Subcutaneous abdominal adipose tissue (tissue), 5 donors: ENCODE results near the gene AHCYL2.

ENCODE experiments used
- H3K27ac ChIP-seq: one replicate; pipeline ENCODE4 v1.7.0; 2013; ENCODE audit warnings: low read depth, mild to moderate bottlenecking, inconsistent platforms, low read length, moderate library complexity
- H3K27me3 ChIP-seq, 5 donors: one replicate each; pipeline ENCODE4 v1.7.0; 2013; ENCODE audit warnings: low read length in 5 of 5, inconsistent platforms in 1 of 5; ENCODE audit not compliant: control insufficient read depth in 5 of 5, insufficient read depth in 4 of 5
- H3K36me3 ChIP-seq, 5 donors: one replicate each; pipeline ENCODE4 v1.7.0; 2013; ENCODE audit warnings: low read length in 5 of 5; ENCODE audit not compliant: control insufficient read depth in 5 of 5, insufficient read depth in 5 of 5
- H3K4me1 ChIP-seq, 5 donors: one replicate each; pipeline ENCODE4 v1.7.0; 2013; ENCODE audit warnings: low read length in 5 of 5, mild to moderate bottlenecking in 3 of 5, moderate library complexity in 1 of 5; ENCODE audit not compliant: control insufficient read depth in 5 of 5, insufficient read depth in 5 of 5
- H3K4me3 ChIP-seq, 5 donors: one replicate each; pipeline ENCODE4 v1.7.0; 2013; ENCODE audit warnings: low read length in 5 of 5, low read depth in 1 of 5
- H3K9ac ChIP-seq, 5 donors: one replicate each; pipeline ENCODE4 v1.7.0; 2013; ENCODE audit warnings: low read length in 5 of 5, mild to moderate bottlenecking in 4 of 5, moderate library complexity in 3 of 5
- H3K9me3 ChIP-seq, 5 donors: one replicate each; pipeline ENCODE4 v1.7.0; 2013; ENCODE audit warnings: low read length in 5 of 5; ENCODE audit not compliant: control insufficient read depth in 5 of 5
- donor health status: healthy.
- donor health status: healthy.
- donor health status: healthy.
- donor health status: healthy.
- donor health status: healthy.

The AHCYL2 gene

GRCh38 chr7:129426482-129426881, 201.7 kb downstream of the AHCYL2 start:
- no peaks in the 10 kb centered on the region for H3K9me3 ChIP-seq
- no peak overlapping the region for H3K27ac ChIP-seq
- no peak overlapping the region for H3K4me3 ChIP-seq
- peaks cover 11 to 44% (median 25%) of the 10 kb centered on the region in 5 donors for H3K36me3 ChIP-seq
- H3K27me3 ChIP-seq = no peaks in the 10 kb centered on the region
- H3K4me1 ChIP-seq = no peaks in the 10 kb centered on the region
- H3K9ac ChIP-seq = no peak overlapping the region

GRCh38 chr7:129427526-129428045, 202.8 kb downstream of the AHCYL2 start:
- H3K4me1 ChIP-seq = no peaks in the 10 kb centered on the region
- H3K27ac ChIP-seq = no peak overlapping the region
- H3K4me3 ChIP-seq = no peak overlapping the region
- H3K36me3 ChIP-seq = peaks cover 11 to 39% (median 24%) of the 10 kb centered on the region in 5 donors
- H3K9ac ChIP-seq = no peak overlapping the region
- no peaks in the 10 kb centered on the region for H3K9me3 ChIP-seq
- peaks cover 0 to 2% (median 1%) of the 10 kb centered on the region in 5 donors for H3K27me3 ChIP-seq

- no peak overlapping the region for H3K27ac ChIP-seq
- no peak overlapping the region for H3K4me3 ChIP-seq
- no peaks in the 10 kb centered on the region for H3K9me3 ChIP-seq
- H3K27me3 ChIP-seq = peaks cover 8 to 15% (median 11%) of the 10 kb centered on the region in 5 donors
- H3K36me3 ChIP-seq = peaks cover 2 to 7% (median 5%) of the 10 kb centered on the region in 5 donors
- peaks cover 0 to 18% (median 17%) of the 10 kb centered on the region in 5 donors for H3K4me1 ChIP-seq
- H3K9ac ChIP-seq = no peak overlapping the region
Measured at GRCh38 chr7:129431911-129432643, 207.2 kb downstream of the AHCYL2 start.

GRCh38 chr7:129433847-129434674, 209.2 kb downstream of the AHCYL2 start, which contains the start of gene STRIP2:
Gene STRIP2, plus strand, starts transcription at chr7:129434432. Its CDS starts 41 bp downstream, at chr7:129434473.
- peaks cover 0 to 18% (median 17%) of the 10 kb centered on the region in 5 donors for H3K4me1 ChIP-seq
- H3K27ac ChIP-seq = no peak within 1 kb of the TSS
- H3K27me3 ChIP-seq = peaks cover 8 to 15% (median 11%) of the 10 kb centered on the region in 5 donors
- peak within 1 kb of the TSS; percentile 56 to 82 (median 79) for H3K9ac ChIP-seq
- H3K4me3 ChIP-seq = peak within 1 kb of the TSS; percentile 82 to 93 (median 90)
- H3K9me3 ChIP-seq = no peaks in the 10 kb centered on the region
- H3K36me3 ChIP-seq = peaks cover 0 to 2% (median 0%) of the 10 kb centered on the region in 5 donors

GRCh38 chr7:129434675-129435318, 210.0 kb downstream of the AHCYL2 start:
- Histone ChIP-seq H3K4me3 (peak overlapping the region; percentile 71 to 93 (median 90)), H3K36me3 (no peaks in the 10 kb centered on the region), H3K4me1 (peaks cover 0 to 18% (median 17%) of the 10 kb centered on the region in 5 donors), H3K9ac (peak overlapping the region; percentile 48 to 82 (median 79)), H3K27ac (no peak overlapping the region), H3K27me3 (peaks cover 8 to 15% (median 11%) of the 10 kb centered on the region in 5 donors), H3K9me3 (no peaks in the 10 kb centered on the region)

GRCh38 chr7:129435414-129435829, 210.6 kb downstream of the AHCYL2 start:
- H3K4me3 ChIP-seq = peak overlapping the region in 1 of 5 donors; percentile 82
- H3K4me1 ChIP-seq = peaks cover 0 to 18% (median 17%) of the 10 kb centered on the region in 5 donors
- no peaks in the 10 kb centered on the region for H3K36me3 ChIP-seq
- no peak overlapping the region for H3K27ac ChIP-seq
- peaks cover 8 to 15% (median 11%) of the 10 kb centered on the region in 5 donors for H3K27me3 ChIP-seq
- no peaks in the 10 kb centered on the region for H3K9me3 ChIP-seq
- H3K9ac ChIP-seq = peak overlapping the region in 2 of 5 donors; percentile 79 to 82

GRCh38 chr7:129436335-129436923, 211.6 kb downstream of the AHCYL2 start:
- Histone ChIP-seq H3K27ac (no peak overlapping the region), H3K4me1 (peaks cover 0 to 18% (median 17%) of the 10 kb centered on the region in 5 donors), H3K4me3 (no peak overlapping the region), H3K9me3 (no peaks in the 10 kb centered on the region), H3K9ac (no peak overlapping the region), H3K27me3 (peaks cover 8 to 15% (median 11%) of the 10 kb centered on the region in 5 donors), H3K36me3 (no peaks in the 10 kb centered on the region)

- Histone ChIP-seq H3K4me3 (no peak overlapping the region), H3K9ac (no peak overlapping the region), H3K9me3 (no peaks in the 10 kb centered on the region), H3K36me3 (no peaks in the 10 kb centered on the region), H3K4me1 (peaks cover 0 to 18% (median 17%) of the 10 kb centered on the region in 5 donors), H3K27me3 (peaks cover 8 to 13% (median 11%) of the 10 kb centered on the region in 5 donors), H3K27ac (no peak overlapping the region)
Measured at GRCh38 chr7:129437190-129437589, 212.4 kb downstream of the AHCYL2 start.

GRCh38 chr7:129438281-129438838, 213.5 kb downstream of the AHCYL2 start:
- no peak overlapping the region for H3K27ac ChIP-seq
- H3K4me3 ChIP-seq = no peak overlapping the region
- H3K9ac ChIP-seq = no peak overlapping the region
- no peaks in the 10 kb centered on the region for H3K9me3 ChIP-seq
- peaks cover 0 to 16% (median 15%) of the 10 kb centered on the region in 5 donors for H3K4me1 ChIP-seq
- H3K36me3 ChIP-seq = no peaks in the 10 kb centered on the region
- peaks cover 0 to 11% (median 5%) of the 10 kb centered on the region in 5 donors for H3K27me3 ChIP-seq
